Breast epithelium (tissue), 4 donors: ENCODE results near the gene TBX15. TPM values are rescaled to one million over a fixed set of nuclear protein-coding genes. Genes with fewer than 3 reads are reported as not detected.

Experiments used
- DNase-seq, 2 donors: peaks; one replicate each; pipeline ENCODE4 v3.0.0-alpha.2; 2019; ENCODE audit warnings: low spot score in 2 of 2
- H3K27ac ChIP-seq, 2 donors: fragments of 200-600 bp; sonication (generic) in 1 of 2; one replicate each; pipeline ENCODE4 v1.5.1; 2016 to 2019; ENCODE audit warnings: mild to moderate bottlenecking in 1 of 2
- H3K27me3 ChIP-seq, 2 donors: fragments of 200-600 bp; sonication (generic) in 1 of 2; one replicate each; pipeline versions ENCODE4 v1.5.1 to v1.6.0; 2017 to 2019; ENCODE audit warnings: control low read depth in 1 of 2, mild to moderate bottlenecking in 1 of 2
- H3K36me3 ChIP-seq: fragments of 200-600 bp; one replicate; pipeline ENCODE4 v1.5.1; 2019
- H3K4me1 ChIP-seq, 2 donors: fragments of 200-600 bp; sonication (generic); one replicate each; pipeline ENCODE4 v1.5.1; 2016 to 2019; ENCODE audit warnings: control low read depth in 1 of 2
- H3K4me3 ChIP-seq, 3 donors: fragments of 200-600 bp; sonication (generic); 1 replicate in 2 of 3; 2 replicates in 1 of 3; pipeline ENCODE4 v1.5.1; 2016 to 2019; ENCODE audit warnings: mild to moderate bottlenecking in 3 of 3, moderate library complexity in 2 of 3
- H3K9me3 ChIP-seq, 2 donors: fragments of 200-600 bp; sonication (generic) in 1 of 2; one replicate each; pipeline ENCODE4 v1.5.1; 2016 to 2019; ENCODE audit warnings: control low read depth in 1 of 2
- POLR2A ChIP-seq: fragments of 450-650 bp; IDR thresholded peaks from one replicate; pipeline ENCODE4 v1.6.1; 2016; ENCODE audit warnings: antibody characterized with exemption, mild to moderate bottlenecking, moderate library complexity
- POLR2AphosphoS5 ChIP-seq, 3 donors: sonication (generic); formaldehyde crosslinking; IDR thresholded peaks; one replicate each; pipeline ENCODE4 v1.6.1; 2017; ENCODE audit warnings: antibody characterized with exemption in 3 of 3
- intact Hi-C: fragments of 100-400 bp; cut with DNase I; formaldehyde crosslinking; loops from one replicate; pipeline ENCODE4 v1.15.1; 2023; ENCODE audit warnings: low total_unique reads
- total RNA-seq, 3 donors: library from RNA; depleted of rRNA; stranded (reverse); fragments of >200 nt; gene quantifications; one replicate each; pipeline ENCODE4 v1.1.0, GENCODE V29; 2016
- TF ChIP-seq, protein P1 (sequence below), 3 donors: fragments of 450-650 bp; IDR thresholded peaks; one replicate each; pipeline ENCODE4 v1.5.1; 2016 to 2017; ENCODE audit warnings: antibody characterized with exemption in 3 of 3, mild to moderate bottlenecking in 3 of 3, moderate library complexity in 3 of 3

TBX15 gene
- total RNA-seq, 3 donors from 2014 or later, result 5.9 to 60.0 (median 34.1) TPM

DNA sequence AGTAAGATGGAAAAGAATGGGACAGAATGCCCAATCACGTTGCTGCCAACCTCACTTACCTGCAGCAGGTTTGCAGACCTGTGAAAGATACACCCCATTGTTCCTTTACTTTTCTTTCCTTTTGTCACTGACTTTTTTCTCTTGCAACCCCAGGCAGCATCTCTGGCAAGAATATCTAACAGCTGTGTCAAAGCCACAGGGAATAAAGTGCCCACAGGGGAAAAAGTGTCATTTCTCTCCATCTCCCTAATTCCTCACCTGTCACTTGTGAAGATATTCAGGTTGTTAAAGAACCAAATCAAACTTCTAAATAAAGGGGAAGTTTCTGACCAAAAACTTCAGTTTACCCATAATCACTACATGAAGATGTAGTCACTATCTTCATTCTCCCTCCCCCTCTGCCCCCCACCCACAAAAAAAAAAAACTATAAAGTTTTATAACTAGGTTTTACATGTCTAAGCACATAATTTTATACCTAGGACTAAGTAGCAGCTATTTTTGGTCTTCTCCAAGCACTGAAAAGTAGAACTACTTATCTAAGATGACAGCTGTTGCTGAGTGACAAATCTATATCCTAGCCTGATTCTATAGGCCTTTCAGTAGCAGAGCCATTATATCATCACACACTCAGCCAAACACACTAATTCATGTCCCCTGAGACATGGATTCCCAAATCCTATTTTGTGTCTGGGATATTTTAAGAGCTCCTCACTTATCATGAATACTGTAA, 54.9 kb downstream of the TBX15 start:
- TF ChIP-seq POLR2A (no peak), POLR2AphosphoS5 (IDR thresholded peaks at IDR 0.05) (no peak)
- TF ChIP-seq, protein P1, sequence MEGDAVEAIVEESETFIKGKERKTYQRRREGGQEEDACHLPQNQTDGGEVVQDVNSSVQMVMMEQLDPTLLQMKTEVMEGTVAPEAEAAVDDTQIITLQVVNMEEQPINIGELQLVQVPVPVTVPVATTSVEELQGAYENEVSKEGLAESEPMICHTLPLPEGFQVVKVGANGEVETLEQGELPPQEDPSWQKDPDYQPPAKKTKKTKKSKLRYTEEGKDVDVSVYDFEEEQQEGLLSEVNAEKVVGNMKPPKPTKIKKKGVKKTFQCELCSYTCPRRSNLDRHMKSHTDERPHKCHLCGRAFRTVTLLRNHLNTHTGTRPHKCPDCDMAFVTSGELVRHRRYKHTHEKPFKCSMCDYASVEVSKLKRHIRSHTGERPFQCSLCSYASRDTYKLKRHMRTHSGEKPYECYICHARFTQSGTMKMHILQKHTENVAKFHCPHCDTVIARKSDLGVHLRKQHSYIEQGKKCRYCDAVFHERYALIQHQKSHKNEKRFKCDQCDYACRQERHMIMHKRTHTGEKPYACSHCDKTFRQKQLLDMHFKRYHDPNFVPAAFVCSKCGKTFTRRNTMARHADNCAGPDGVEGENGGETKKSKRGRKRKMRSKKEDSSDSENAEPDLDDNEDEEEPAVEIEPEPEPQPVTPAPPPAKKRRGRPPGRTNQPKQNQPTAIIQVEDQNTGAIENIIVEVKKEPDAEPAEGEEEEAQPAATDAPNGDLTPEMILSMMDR (IDR thresholded peaks at IDR 0.05), result no peak
- Histone ChIP-seq H3K36me3 (no peaks in the 10 kb centered on the region), H3K4me3 (no peak overlapping the region), H3K27ac (no peak overlapping the region), H3K27me3 (no peaks in the 10 kb centered on the region), H3K9me3 (no peaks in the 10 kb centered on the region), H3K4me1 (no peaks in the 10 kb centered on the region)
- intact Hi-C loops, result no loop called here
- no peak for DNase-seq

GRCh38 chr1:118931876-118932275, 56.3 kb downstream of the TBX15 start:
- H3K36me3 ChIP-seq, result no peaks in the 10 kb centered on the region
- intact Hi-C loops, result no loop called here
- no peak overlapping the region for H3K27ac ChIP-seq
- DNase-seq, result no peak
- TF ChIP-seq, protein P1 (IDR thresholded peaks at IDR 0.05), result no peak
- TF ChIP-seq POLR2AphosphoS5 (IDR thresholded peaks at IDR 0.05), result no peak
- TF ChIP-seq POLR2A, result no peak
- H3K4me3 ChIP-seq, result no peak overlapping the region
- H3K4me1 ChIP-seq, result no peaks in the 10 kb centered on the region
- no peaks in the 10 kb centered on the region for H3K27me3 ChIP-seq
- H3K9me3 ChIP-seq, result no peaks in the 10 kb centered on the region

GRCh38 chr1:118928739-118929554, 59.2 kb downstream of the TBX15 start:
- Histone ChIP-seq H3K27ac (no peak overlapping the region), H3K4me1 (no peaks in the 10 kb centered on the region), H3K4me3 (no peak overlapping the region), H3K9me3 (no peaks in the 10 kb centered on the region), H3K27me3 (no peaks in the 10 kb centered on the region), H3K36me3 (no peaks in the 10 kb centered on the region)
- DNase-seq, result no peak
- TF ChIP-seq, protein P1 (IDR thresholded peaks at IDR 0.05), result no peak
- TF ChIP-seq POLR2AphosphoS5 (IDR thresholded peaks at IDR 0.05), result no peak
- TF ChIP-seq POLR2A, result no peak
- intact Hi-C loops, result no loop called here

- Histone ChIP-seq H3K9me3 (no peaks in the 10 kb centered on the region), H3K27ac (no peak overlapping the region), H3K27me3 (no peaks in the 10 kb centered on the region), H3K4me1 (no peaks in the 10 kb centered on the region), H3K36me3 (no peaks in the 10 kb centered on the region), H3K4me3 (no peak overlapping the region)
- DNase-seq, result no peak
- TF ChIP-seq POLR2A, result no peak
- TF ChIP-seq, protein P1 (IDR thresholded peaks at IDR 0.05), result no peak
- TF ChIP-seq POLR2AphosphoS5 (IDR thresholded peaks at IDR 0.05), result no peak
- intact Hi-C loops, result no loop called here
These were observed 60.5 kb downstream of the TBX15 start for GRCh38 chr1:118927427-118928187.
